Body of pancreas (tissue), 4 donors: ENCODE measurements around the gene ASAP2.

ENCODE experiments used
- POLR2A ChIP-seq, 3 donors: fragments of 450-650 bp; IDR thresholded peaks; one replicate each; pipeline ENCODE4 v1.6.1; 2016; ENCODE audit warnings: antibody characterized with exemption in 3 of 3, mild to moderate bottlenecking in 2 of 3
- TF ChIP-seq, protein P1 (sequence below), 7 experiments: fragments of 450-650 bp in 4 of 7; fragments of 200-600 bp in 3 of 7; sonication (generic) in 3 of 7; IDR thresholded peaks; one replicate each; pipeline ENCODE4 v1.5.1; 2016 to 2019; ENCODE audit warnings: antibody characterized with exemption in 7 of 7

DNA sequence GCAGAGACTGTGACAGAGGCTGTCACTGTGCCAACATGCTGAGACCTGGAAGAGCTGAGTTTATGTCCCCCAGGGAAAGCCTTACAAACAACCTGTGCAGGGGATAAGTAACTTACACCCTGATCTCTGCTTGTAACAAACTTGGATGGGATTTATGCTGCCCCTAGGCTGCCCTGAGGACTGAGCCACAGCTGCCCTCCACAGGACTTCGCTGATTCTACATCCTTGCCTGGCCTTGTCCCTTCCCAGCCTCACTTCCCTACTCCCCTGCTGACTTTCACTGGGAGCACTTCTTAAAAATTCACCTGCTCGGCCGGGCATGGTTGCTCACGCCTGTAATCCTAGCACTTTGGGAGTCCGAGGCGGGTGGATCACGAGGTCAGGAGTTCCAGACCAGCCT, 45.9 kb upstream of the ASAP2 start:
- TF ChIP-seq, protein P1, sequence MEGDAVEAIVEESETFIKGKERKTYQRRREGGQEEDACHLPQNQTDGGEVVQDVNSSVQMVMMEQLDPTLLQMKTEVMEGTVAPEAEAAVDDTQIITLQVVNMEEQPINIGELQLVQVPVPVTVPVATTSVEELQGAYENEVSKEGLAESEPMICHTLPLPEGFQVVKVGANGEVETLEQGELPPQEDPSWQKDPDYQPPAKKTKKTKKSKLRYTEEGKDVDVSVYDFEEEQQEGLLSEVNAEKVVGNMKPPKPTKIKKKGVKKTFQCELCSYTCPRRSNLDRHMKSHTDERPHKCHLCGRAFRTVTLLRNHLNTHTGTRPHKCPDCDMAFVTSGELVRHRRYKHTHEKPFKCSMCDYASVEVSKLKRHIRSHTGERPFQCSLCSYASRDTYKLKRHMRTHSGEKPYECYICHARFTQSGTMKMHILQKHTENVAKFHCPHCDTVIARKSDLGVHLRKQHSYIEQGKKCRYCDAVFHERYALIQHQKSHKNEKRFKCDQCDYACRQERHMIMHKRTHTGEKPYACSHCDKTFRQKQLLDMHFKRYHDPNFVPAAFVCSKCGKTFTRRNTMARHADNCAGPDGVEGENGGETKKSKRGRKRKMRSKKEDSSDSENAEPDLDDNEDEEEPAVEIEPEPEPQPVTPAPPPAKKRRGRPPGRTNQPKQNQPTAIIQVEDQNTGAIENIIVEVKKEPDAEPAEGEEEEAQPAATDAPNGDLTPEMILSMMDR (IDR thresholded peaks at IDR 0.05): no peak
- TF ChIP-seq POLR2A (IDR thresholded peaks at IDR 0.05): no peak
